Body of pancreas (tissue), 4 donors: ENCODE measurements around the gene KRT3.

Experiments used
- CTCF ChIP-seq, 7 experiments: fragments of 450-650 bp in 4 of 7; fragments of 200-600 bp in 3 of 7; sonication (generic) in 3 of 7; IDR thresholded peaks; one replicate each; pipeline ENCODE4 v1.5.1; 2016 to 2019; ENCODE audit warnings: antibody characterized with exemption in 7 of 7
- POLR2A ChIP-seq, 3 donors: fragments of 450-650 bp; IDR thresholded peaks; one replicate each; pipeline ENCODE4 v1.6.1; 2016; ENCODE audit warnings: antibody characterized with exemption in 3 of 3, mild to moderate bottlenecking in 2 of 3

GRCh38 chr12:52749827-52750226 lies 46.1 kb downstream of the KRT3 start:
- TF ChIP-seq CTCF (IDR thresholded peaks at IDR 0.05) (no peak), POLR2A (IDR thresholded peaks at IDR 0.05) (no peak)
